HepG2 (cell line): ENCODE data around the gene HLF. TPM values are rescaled to one million over a fixed set of nuclear protein-coding genes. Genes with fewer than 3 reads are reported as not detected.

Experiments used
- CSRNP1 ChIP-seq: sonication (generic); formaldehyde crosslinking; IDR thresholded peaks from 2 replicates; pipeline ENCODE4 v1.8.1; 2023; ENCODE audit warnings: mild to moderate bottlenecking, missing genetic modification reagents
- HNRNPL ChIP-seq: fragments of 200-400 bp; formaldehyde crosslinking; IDR thresholded peaks from 2 replicates; pipeline ENCODE4 v1.6.1; 2017; ENCODE audit warnings: mild to moderate bottlenecking, low read depth, low read length
- KAT8 ChIP-seq: IDR thresholded peaks from 2 replicates; pipeline ENCODE4 v1.6.1; 2016; ENCODE audit warnings: missing genetic modification reagents, missing compliant biosample characterization
- NCOR1 ChIP-seq: fragments of 200-600 bp; sonication (generic); IDR thresholded peaks from 2 replicates; pipeline ENCODE4 v1.7.0; 2017; ENCODE audit warnings: antibody characterized with exemption, low read length, borderline replicate concordance
- NKX3-1 ChIP-seq: sonication (generic); formaldehyde crosslinking; IDR thresholded peaks from 2 replicates; pipeline ENCODE4 v1.5.0; 2020; ENCODE audit warnings: missing genetic modification reagents
- PHF21A ChIP-seq: sonication (generic); formaldehyde crosslinking; IDR thresholded peaks from 2 replicates; pipeline ENCODE4 v1.5.0; 2020; ENCODE audit warnings: mild to moderate bottlenecking, missing genetic modification reagents
- POLR2G ChIP-seq: fragments of 200-400 bp; formaldehyde crosslinking; IDR thresholded peaks from 2 replicates; pipeline ENCODE4 v1.6.1; 2018; ENCODE audit warnings: mild to moderate bottlenecking, low read depth, low read length, moderate library complexity
- SMC3 ChIP-seq: IDR thresholded peaks from 2 replicates; pipeline ENCODE4 v1.6.1; 2011; ENCODE audit warnings: low read length, improper control_type of control experiment
- TFDP1 ChIP-seq: IDR thresholded peaks from 2 replicates; pipeline ENCODE4 v1.6.1; 2016; ENCODE audit warnings: missing compliant biosample characterization, missing genetic modification reagents, borderline replicate concordance
- ZC3H4 ChIP-seq: sonication (generic); formaldehyde crosslinking; IDR thresholded peaks from 2 replicates; pipeline ENCODE4 v1.4.0; 2020; ENCODE audit warnings: missing genetic modification reagents, borderline replicate concordance
- ZFYVE20 ChIP-seq: sonication (generic); formaldehyde crosslinking; IDR thresholded peaks from 2 replicates; pipeline ENCODE4 v1.8.0; 2023; ENCODE audit warnings: low read depth, mild to moderate bottlenecking, moderate library complexity, missing genetic modification reagents, borderline replicate concordance
- ZNF20 ChIP-seq: sonication (generic); formaldehyde crosslinking; IDR thresholded peaks from 2 replicates; pipeline ENCODE4 v1.4.0; 2020; ENCODE audit warnings: mild to moderate bottlenecking, moderate library complexity, missing genetic modification reagents
- ZNF207 ChIP-seq: fragments of 450-650 bp; IDR thresholded peaks from 2 replicates; pipeline ENCODE4 v1.6.1; 2016; ENCODE audit warnings: antibody characterized with exemption, borderline replicate concordance
- ZNF264 ChIP-seq: sonication (generic); formaldehyde crosslinking; IDR thresholded peaks from 2 replicates; pipeline ENCODE4 v1.4.0; 2020; ENCODE audit warnings: missing genetic modification reagents
- ZNF530 ChIP-seq: sonication (generic); formaldehyde crosslinking; IDR thresholded peaks from 2 replicates; pipeline ENCODE4 v1.5.0; 2020; ENCODE audit warnings: low read depth, mild to moderate bottlenecking, missing genetic modification reagents
- ZNF614 ChIP-seq: IDR thresholded peaks from 2 replicates; pipeline ENCODE4 v1.6.1; 2018; ENCODE audit warnings: missing biosample characterization, missing genetic modification reagents, inconsistent platforms, borderline replicate concordance
- ZNF780A ChIP-seq: sonication (generic); formaldehyde crosslinking; IDR thresholded peaks from 2 replicates; pipeline ENCODE4 v1.8.0; 2022; ENCODE audit warnings: mild to moderate bottlenecking, missing genetic modification reagents, moderate library complexity
- ZSCAN22 ChIP-seq: sonication (generic); formaldehyde crosslinking; IDR thresholded peaks from 2 replicates; pipeline ENCODE4 v1.4.0; 2020; ENCODE audit warnings: mild to moderate bottlenecking, missing genetic modification reagents
- polyA plus RNA-seq, 8 experiments: library from polyadenylated mRNA; depleted of rRNA in 3 of 8; stranded (reverse) in 7 of 8; unstranded in 1 of 8; fragments of >200 nt; fragmentation: Illumina TruSeq in 4 of 8; extraction: Trizol in 4 of 8; gene quantifications; 2 replicates each; pipeline versions ENCODE4 v1.2.1 to v1.2.3, GENCODE V29; 2011 to 2016; ENCODE audit warnings: low read depth in 4 of 8, missing spikeins in 1 of 8, mixed read lengths in 1 of 8; ENCODE audit not compliant: insufficient read depth in 1 of 8
- total RNA-seq, 5 experiments: library from RNA; depleted of rRNA; stranded (reverse); fragments of >200 nt; fragmentation: Illumina TruSeq; extraction: Trizol; gene quantifications; 2 replicates each; pipeline ENCODE4 v1.2.3, GENCODE V29; 2016; ENCODE audit warnings: low read depth in 1 of 5
- TF ChIP-seq, protein P1 (sequence below): sonication (generic); formaldehyde crosslinking; IDR thresholded peaks from 2 replicates; pipeline ENCODE4 v1.5.1; 2020; ENCODE audit warnings: mild to moderate bottlenecking, missing genetic modification reagents, moderate library complexity
- TF ChIP-seq, protein P2 (sequence below): sonication (generic); formaldehyde crosslinking; IDR thresholded peaks from 2 replicates; pipeline ENCODE4 v1.5.0; 2020; ENCODE audit warnings: missing genetic modification reagents

The HLF gene
- total and polyA plus RNA-seq, 2 of the 13 experiments (the other 11 are each of a cell fraction or from before 2014, with no cell fraction given): 202 to 346 TPM

DNA sequence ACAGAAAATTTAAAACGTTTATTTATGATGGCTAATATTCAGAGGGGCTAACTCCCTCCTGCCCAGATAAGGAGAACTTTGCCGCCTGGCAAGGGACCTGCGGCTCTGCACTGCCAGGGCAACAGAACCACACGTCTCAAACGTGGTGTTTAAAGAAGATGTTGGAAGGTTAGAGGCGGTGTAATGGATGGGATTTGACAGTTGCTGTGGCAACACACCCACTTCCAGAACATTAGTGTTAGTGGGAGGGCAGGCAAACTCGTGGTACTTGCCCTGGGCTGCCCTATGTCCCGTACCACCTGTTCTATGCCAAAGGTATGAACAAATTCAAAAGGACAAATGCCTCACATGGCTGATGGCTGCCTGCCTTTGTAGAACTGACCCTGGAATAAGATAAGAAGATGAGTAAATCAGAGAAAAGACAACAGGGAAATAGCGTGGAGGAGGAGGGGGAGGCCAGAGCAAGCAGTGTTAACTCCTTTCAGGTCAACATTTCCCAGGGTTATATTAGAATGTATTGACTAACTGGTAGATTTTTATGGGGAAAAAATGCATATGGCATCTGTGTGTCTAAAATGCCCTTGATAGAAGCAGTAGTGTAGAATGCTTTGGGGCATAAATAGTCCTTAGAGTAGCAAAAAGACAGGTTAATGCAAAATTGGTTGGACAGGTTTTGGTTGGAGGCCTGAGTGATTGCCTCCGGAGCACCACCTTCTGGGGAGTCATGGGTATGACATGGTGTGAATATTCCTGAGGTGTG, 30.8 kb downstream of the HLF start (continued):
- peak; percentile 46; the same call in 1 of the 2 replicates for TF ChIP-seq KAT8 (CRISPR knock-in tag)
- TF ChIP-seq, protein P1, sequence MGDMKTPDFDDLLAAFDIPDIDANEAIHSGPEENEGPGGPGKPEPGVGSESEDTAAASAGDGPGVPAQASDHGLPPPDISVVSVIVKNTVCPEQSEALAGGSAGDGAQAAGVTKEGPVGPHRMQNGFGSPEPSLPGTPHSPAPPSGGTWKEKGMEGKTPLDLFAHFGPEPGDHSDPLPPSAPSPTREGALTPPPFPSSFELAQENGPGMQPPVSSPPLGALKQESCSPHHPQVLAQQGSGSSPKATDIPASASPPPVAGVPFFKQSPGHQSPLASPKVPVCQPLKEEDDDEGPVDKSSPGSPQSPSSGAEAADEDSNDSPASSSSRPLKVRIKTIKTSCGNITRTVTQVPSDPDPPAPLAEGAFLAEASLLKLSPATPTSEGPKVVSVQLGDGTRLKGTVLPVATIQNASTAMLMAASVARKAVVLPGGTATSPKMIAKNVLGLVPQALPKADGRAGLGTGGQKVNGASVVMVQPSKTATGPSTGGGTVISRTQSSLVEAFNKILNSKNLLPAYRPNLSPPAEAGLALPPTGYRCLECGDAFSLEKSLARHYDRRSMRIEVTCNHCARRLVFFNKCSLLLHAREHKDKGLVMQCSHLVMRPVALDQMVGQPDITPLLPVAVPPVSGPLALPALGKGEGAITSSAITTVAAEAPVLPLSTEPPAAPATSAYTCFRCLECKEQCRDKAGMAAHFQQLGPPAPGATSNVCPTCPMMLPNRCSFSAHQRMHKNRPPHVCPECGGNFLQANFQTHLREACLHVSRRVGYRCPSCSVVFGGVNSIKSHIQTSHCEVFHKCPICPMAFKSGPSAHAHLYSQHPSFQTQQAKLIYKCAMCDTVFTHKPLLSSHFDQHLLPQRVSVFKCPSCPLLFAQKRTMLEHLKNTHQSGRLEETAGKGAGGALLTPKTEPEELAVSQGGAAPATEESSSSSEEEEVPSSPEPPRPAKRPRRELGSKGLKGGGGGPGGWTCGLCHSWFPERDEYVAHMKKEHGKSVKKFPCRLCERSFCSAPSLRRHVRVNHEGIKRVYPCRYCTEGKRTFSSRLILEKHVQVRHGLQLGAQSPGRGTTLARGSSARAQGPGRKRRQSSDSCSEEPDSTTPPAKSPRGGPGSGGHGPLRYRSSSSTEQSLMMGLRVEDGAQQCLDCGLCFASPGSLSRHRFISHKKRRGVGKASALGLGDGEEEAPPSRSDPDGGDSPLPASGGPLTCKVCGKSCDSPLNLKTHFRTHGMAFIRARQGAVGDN (CRISPR knock-in tag): peak; percentile 42; the same call in 1 of the 2 replicates
- TF ChIP-seq CSRNP1: peak; percentile 75; the same call in 1 of the 2 replicates
- TF ChIP-seq ZFYVE20 (CRISPR knock-in tag): no peak
- TF ChIP-seq ZNF20: no peak
- TF ChIP-seq NKX3-1: no peak
- peak; percentile 73; the same call in 1 of the 2 replicates for TF ChIP-seq PHF21A
- TF ChIP-seq ZNF264 (CRISPR knock-in tag): no peak
- TF ChIP-seq SMC3: peak; percentile 94
- TF ChIP-seq ZNF530: no peak
- TF ChIP-seq ZNF614 (CRISPR knock-in tag): 0 out of 2 replicates have a peak, but pooled peaks have one; percentile 14
- TF ChIP-seq, protein P2, sequence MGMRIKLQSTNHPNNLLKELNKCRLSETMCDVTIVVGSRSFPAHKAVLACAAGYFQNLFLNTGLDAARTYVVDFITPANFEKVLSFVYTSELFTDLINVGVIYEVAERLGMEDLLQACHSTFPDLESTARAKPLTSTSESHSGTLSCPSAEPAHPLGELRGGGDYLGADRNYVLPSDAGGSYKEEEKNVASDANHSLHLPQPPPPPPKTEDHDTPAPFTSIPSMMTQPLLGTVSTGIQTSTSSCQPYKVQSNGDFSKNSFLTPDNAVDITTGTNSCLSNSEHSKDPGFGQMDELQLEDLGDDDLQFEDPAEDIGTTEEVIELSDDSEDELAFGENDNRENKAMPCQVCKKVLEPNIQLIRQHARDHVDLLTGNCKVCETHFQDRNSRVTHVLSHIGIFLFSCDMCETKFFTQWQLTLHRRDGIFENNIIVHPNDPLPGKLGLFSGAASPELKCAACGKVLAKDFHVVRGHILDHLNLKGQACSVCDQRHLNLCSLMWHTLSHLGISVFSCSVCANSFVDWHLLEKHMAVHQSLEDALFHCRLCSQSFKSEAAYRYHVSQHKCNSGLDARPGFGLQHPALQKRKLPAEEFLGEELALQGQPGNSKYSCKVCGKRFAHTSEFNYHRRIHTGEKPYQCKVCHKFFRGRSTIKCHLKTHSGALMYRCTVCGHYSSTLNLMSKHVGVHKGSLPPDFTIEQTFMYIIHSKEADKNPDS (CRISPR knock-in tag): no peak
- TF ChIP-seq HNRNPL: no peak
- no peak for TF ChIP-seq NCOR1
- peak; percentile 53; the same call in 1 of the 2 replicates for TF ChIP-seq ZSCAN22 (CRISPR knock-in tag)
- TF ChIP-seq POLR2G: peak; percentile 82
- peak; percentile 69; the same call in 1 of the 2 replicates for TF ChIP-seq ZC3H4 (CRISPR knock-in tag)
- TF ChIP-seq ZNF780A (CRISPR knock-in tag): no peak; the same call in 1 of the 2 replicates
- no peak for TF ChIP-seq ZNF207
- no peak for TF ChIP-seq TFDP1 (CRISPR knock-in tag)
